ENCODE measurements around the gene SPPL3. TPM values are rescaled to one million over a fixed set of nuclear protein-coding genes. Genes with fewer than 3 reads are reported as not detected.

Gene SPPL3
- total RNA-seq, 1 donor from 2014 or later, result 48.9 TPM

GRCh38 chr12:120757949-120758348, 146.2 kb downstream of the SPPL3 start:
- Histone ChIP-seq H3K27ac (no peak overlapping the region), H3K4me3 (no peak overlapping the region), H3K27me3 (no peaks in the 10 kb centered on the region), H3K9me3 (no peaks in the 10 kb centered on the region), H3K4me1 (no peaks in the 10 kb centered on the region), H3K36me3 (peaks cover 0 to 11% of the 10 kb centered on the region in 2 donors)
- TF ChIP-seq CTCF (IDR thresholded peaks at IDR 0.05) (no peak), POLR2AphosphoS5 (IDR thresholded peaks at IDR 0.05; ENCODE audit: insufficient read depth in 1 of 2, low read depth in 1 of 2) (no peak), POLR2A (IDR thresholded peaks at IDR 0.05) (no peak)
- DNase-seq (ENCODE audit: extremely low spot score in 2 of 2), result no peak
- intact Hi-C loops (cut with DNase I), result no loop called here

- no peak overlapping the region for H3K4me3 ChIP-seq
- no peak for TF ChIP-seq POLR2AphosphoS5 (IDR thresholded peaks at IDR 0.05; ENCODE audit: insufficient read depth in 1 of 2, low read depth in 1 of 2)
- no peak for TF ChIP-seq POLR2A (IDR thresholded peaks at IDR 0.05)
- TF ChIP-seq CTCF (IDR thresholded peaks at IDR 0.05), result no peak
Measured at GRCh38 chr12:120757226-120757742, 146.9 kb downstream of the SPPL3 start.

GRCh38 chr12:120755269-120755668, 148.9 kb downstream of the SPPL3 start:
- peaks cover 0 to 2% of the 10 kb centered on the region in 2 donors for H3K36me3 ChIP-seq
- no peaks in the 10 kb centered on the region for H3K9me3 ChIP-seq
- H3K27me3 ChIP-seq, result no peaks in the 10 kb centered on the region
- H3K4me3 ChIP-seq, result no peak overlapping the region
- H3K27ac ChIP-seq, result no peak overlapping the region
- H3K4me1 ChIP-seq, result no peaks in the 10 kb centered on the region
- no peak for DNase-seq (ENCODE audit: extremely low spot score in 2 of 2)
- no peak for TF ChIP-seq POLR2A (IDR thresholded peaks at IDR 0.05)
- TF ChIP-seq CTCF (IDR thresholded peaks at IDR 0.05), result no peak
- no peak for TF ChIP-seq POLR2AphosphoS5 (IDR thresholded peaks at IDR 0.05; ENCODE audit: insufficient read depth in 1 of 2, low read depth in 1 of 2)
- intact Hi-C loops (cut with DNase I), result no loop called here

More at GRCh38 chr12:120757226-120757742, 146.9 kb downstream of the SPPL3 start:
- Histone ChIP-seq H3K9me3 (no peaks in the 10 kb centered on the region), H3K36me3 (peaks cover 0 to 11% of the 10 kb centered on the region in 2 donors), H3K27ac (no peak overlapping the region), H3K4me1 (no peaks in the 10 kb centered on the region), H3K27me3 (no peaks in the 10 kb centered on the region)
- intact Hi-C loops (cut with DNase I), result no loop called here
- no peak for DNase-seq (ENCODE audit: extremely low spot score in 2 of 2)

GRCh38 chr12:120754792-120755191, 149.4 kb downstream of the SPPL3 start:
- Histone ChIP-seq H3K9me3 (no peaks in the 10 kb centered on the region), H3K4me1 (no peaks in the 10 kb centered on the region), H3K27ac (no peak overlapping the region), H3K36me3 (no peaks in the 10 kb centered on the region), H3K4me3 (no peak overlapping the region), H3K27me3 (no peaks in the 10 kb centered on the region)
- TF ChIP-seq POLR2A (IDR thresholded peaks at IDR 0.05) (no peak), POLR2AphosphoS5 (IDR thresholded peaks at IDR 0.05; ENCODE audit: insufficient read depth in 1 of 2, low read depth in 1 of 2) (no peak), CTCF (IDR thresholded peaks at IDR 0.05) (no peak)
- intact Hi-C loops (cut with DNase I), result no loop called here
- no peak for DNase-seq (ENCODE audit: extremely low spot score in 2 of 2)

- H3K9me3 ChIP-seq, result no peaks in the 10 kb centered on the region
- H3K4me1 ChIP-seq, result no peaks in the 10 kb centered on the region
- no peak for TF ChIP-seq POLR2A (IDR thresholded peaks at IDR 0.05)
- TF ChIP-seq POLR2AphosphoS5 (IDR thresholded peaks at IDR 0.05; ENCODE audit: insufficient read depth in 1 of 2, low read depth in 1 of 2), result no peak
- no peak for TF ChIP-seq CTCF (IDR thresholded peaks at IDR 0.05)
- no peaks in the 10 kb centered on the region for H3K36me3 ChIP-seq
- no peak for DNase-seq (ENCODE audit: extremely low spot score in 2 of 2)
- no peak overlapping the region for H3K4me3 ChIP-seq
- no peak overlapping the region for H3K27ac ChIP-seq
- intact Hi-C loops (cut with DNase I), result no loop called here
- H3K27me3 ChIP-seq, result no peaks in the 10 kb centered on the region
Measured at GRCh38 chr12:120751389-120751788, 152.8 kb downstream of the SPPL3 start.
